T-helper 22 cell (primary cell): ENCODE measurements around the gene ATXN2.

Source experiments
- DNase-seq: peaks from one replicate; pipeline ENCODE4 v3.0.0-alpha.2; 2020; ENCODE audit warnings: low read depth

The ATXN2 gene

GRCh38 chr12:111436266-111436665 is 162.8 kb downstream of the ATXN2 start:
- DNase-seq: no peak

- no peak for DNase-seq
These were observed 163.4 kb downstream of the ATXN2 start for GRCh38 chr12:111435661-111436201.

GRCh38 chr12:111434680-111435338 is 164.3 kb downstream of the ATXN2 start:
- peak; percentile 85 for DNase-seq

GRCh38 chr12:111434049-111434448 is 165.1 kb downstream of the ATXN2 start:
- DNase-seq: no peak

- no peak for DNase-seq
These were observed 167.3 kb downstream of the ATXN2 start for GRCh38 chr12:111431772-111432171.

- DNase-seq: peak; percentile 71
These were observed 168.4 kb downstream of the ATXN2 start for GRCh38 chr12:111430433-111431353.

- peak; percentile 71 for DNase-seq
These were observed 169.2 kb downstream of the ATXN2 start for GRCh38 chr12:111429828-111430432.

GRCh38 chr12:111428728-111429175 is 170.4 kb downstream of the ATXN2 start:
- no peak for DNase-seq

- no peak for DNase-seq
These were observed 170.9 kb downstream of the ATXN2 start for GRCh38 chr12:111428081-111428727.

- DNase-seq: no peak
These were observed 171.6 kb downstream of the ATXN2 start for GRCh38 chr12:111427417-111428074.

- DNase-seq: peak; percentile 17
These were observed 172.6 kb downstream of the ATXN2 start for GRCh38 chr12:111426344-111427185.

- DNase-seq: no peak
These were observed 173.5 kb downstream of the ATXN2 start for GRCh38 chr12:111425655-111426054.

- DNase-seq: no peak
These were observed 174.3 kb downstream of the ATXN2 start for GRCh38 chr12:111424793-111425251.

- no peak for DNase-seq
These were observed 174.8 kb downstream of the ATXN2 start for GRCh38 chr12:111424189-111424792.

GRCh38 chr12:111420494-111420893 is 178.6 kb downstream of the ATXN2 start:
- no peak for DNase-seq

GRCh38 chr12:111419784-111420183 is 179.3 kb downstream of the ATXN2 start:
- DNase-seq: no peak

GRCh38 chr12:111418594-111418880 is 180.6 kb downstream of the ATXN2 start:
- no peak for DNase-seq

GRCh38 chr12:111417784-111418593 is 181.1 kb downstream of the ATXN2 start:
- DNase-seq: no peak

GRCh38 chr12:111417290-111417689 is 181.8 kb downstream of the ATXN2 start:
- DNase-seq: no peak
